ENCODE results near the gene CFAP54.
A peak's percentile ranks its signal among the peaks of the same experiment; 100 is the strongest.

- TF ChIP-seq CTCF (conservative IDR thresholded peaks at IDR 0.05; ENCODE audit: low read depth, low read length): no peak
- no peak for TF ChIP-seq POLR2A (IDR thresholded peaks at IDR 0.05; ENCODE audit: low read depth, low read length)
- TF ChIP-seq CEBPB (IDR thresholded peaks at IDR 0.05; ENCODE audit: low read depth, low read length): peak; percentile 73
- TF ChIP-seq USF2 (IDR thresholded peaks at IDR 0.05; ENCODE audit: low read depth, low read length): no peak
- no peak for TF ChIP-seq SMC3 (IDR thresholded peaks at IDR 0.05; ENCODE audit: low read depth, low read length)
- TF ChIP-seq MAZ (IDR thresholded peaks at IDR 0.05; ENCODE audit: borderline replicate concordance, low read depth, low read length): no peak
- TF ChIP-seq RAD21 (IDR thresholded peaks at IDR 0.05; ENCODE audit: low read length): no peak
- no peak for TF ChIP-seq RFX5 (IDR thresholded peaks at IDR 0.05; ENCODE audit: low read depth, low read length)
- TF ChIP-seq MXI1 (IDR thresholded peaks at IDR 0.05; ENCODE audit: borderline replicate concordance, low read depth, low read length): no peak
These were observed 2.4 kb upstream of the CFAP54 start for GRCh38 chr12:96486751-96487613.

Data from IMR-90 (cell line).